Breast epithelium (tissue), 4 donors: Measurements from ENCODE around the gene PHF19. TPM values are rescaled to one million over a fixed set of nuclear protein-coding genes. Genes with fewer than 3 reads are reported as not detected.

Source experiments
- DNase-seq, 2 donors: peaks; one replicate each; pipeline ENCODE4 v3.0.0-alpha.2; 2019; ENCODE audit warnings: low spot score in 2 of 2
- H3K27ac ChIP-seq, 2 donors: fragments of 200-600 bp; sonication (generic) in 1 of 2; one replicate each; pipeline ENCODE4 v1.5.1; 2016 to 2019; ENCODE audit warnings: mild to moderate bottlenecking in 1 of 2
- H3K27me3 ChIP-seq, 2 donors: fragments of 200-600 bp; sonication (generic) in 1 of 2; one replicate each; pipeline versions ENCODE4 v1.5.1 to v1.6.0; 2017 to 2019; ENCODE audit warnings: control low read depth in 1 of 2, mild to moderate bottlenecking in 1 of 2
- H3K36me3 ChIP-seq: fragments of 200-600 bp; one replicate; pipeline ENCODE4 v1.5.1; 2019
- H3K4me1 ChIP-seq, 2 donors: fragments of 200-600 bp; sonication (generic); one replicate each; pipeline ENCODE4 v1.5.1; 2016 to 2019; ENCODE audit warnings: control low read depth in 1 of 2
- H3K4me3 ChIP-seq, 3 donors: fragments of 200-600 bp; sonication (generic); 1 replicate in 2 of 3; 2 replicates in 1 of 3; pipeline ENCODE4 v1.5.1; 2016 to 2019; ENCODE audit warnings: mild to moderate bottlenecking in 3 of 3, moderate library complexity in 2 of 3
- H3K9me3 ChIP-seq, 2 donors: fragments of 200-600 bp; sonication (generic) in 1 of 2; one replicate each; pipeline ENCODE4 v1.5.1; 2016 to 2019; ENCODE audit warnings: control low read depth in 1 of 2
- CTCF ChIP-seq, 3 donors: fragments of 450-650 bp; IDR thresholded peaks; one replicate each; pipeline ENCODE4 v1.5.1; 2016 to 2017; ENCODE audit warnings: antibody characterized with exemption in 3 of 3, mild to moderate bottlenecking in 3 of 3, moderate library complexity in 3 of 3
- POLR2A ChIP-seq: fragments of 450-650 bp; IDR thresholded peaks from one replicate; pipeline ENCODE4 v1.6.1; 2016; ENCODE audit warnings: antibody characterized with exemption, mild to moderate bottlenecking, moderate library complexity
- POLR2AphosphoS5 ChIP-seq, 3 donors: sonication (generic); formaldehyde crosslinking; IDR thresholded peaks; one replicate each; pipeline ENCODE4 v1.6.1; 2017; ENCODE audit warnings: antibody characterized with exemption in 3 of 3
- intact Hi-C: fragments of 100-400 bp; cut with DNase I; formaldehyde crosslinking; loops from one replicate; pipeline ENCODE4 v1.15.1; 2023; ENCODE audit warnings: low total_unique reads
- total RNA-seq, 3 donors: library from RNA; depleted of rRNA; stranded (reverse); fragments of >200 nt; gene quantifications; one replicate each; pipeline ENCODE4 v1.1.0, GENCODE V29; 2016

Gene PHF19
- total RNA-seq, 3 donors from 2014 or later, result 16.5 to 33.1 (median 19.0) TPM

GRCh38 chr9:120901755-120902568 is 25.0 kb upstream of the PHF19 start:
- H3K9me3 ChIP-seq, result no peaks in the 10 kb centered on the region
- intact Hi-C loops, result no loop called here
- no peaks in the 10 kb centered on the region for H3K4me1 ChIP-seq
- no peaks in the 10 kb centered on the region for H3K36me3 ChIP-seq
- no peaks in the 10 kb centered on the region for H3K27me3 ChIP-seq
- TF ChIP-seq POLR2AphosphoS5 (IDR thresholded peaks at IDR 0.05) (no peak), POLR2A (no peak), CTCF (IDR thresholded peaks at IDR 0.05) (no peak)
- no peak overlapping the region for H3K27ac ChIP-seq
- no peak for DNase-seq
- no peak overlapping the region for H3K4me3 ChIP-seq

- H3K4me3 ChIP-seq, result no peak overlapping the region
- intact Hi-C loops, result no loop called here
- no peaks in the 10 kb centered on the region for H3K9me3 ChIP-seq
- H3K27ac ChIP-seq, result no peak overlapping the region
- no peaks in the 10 kb centered on the region for H3K4me1 ChIP-seq
- TF ChIP-seq CTCF (IDR thresholded peaks at IDR 0.05) (no peak), POLR2A (no peak), POLR2AphosphoS5 (IDR thresholded peaks at IDR 0.05) (no peak)
- no peaks in the 10 kb centered on the region for H3K27me3 ChIP-seq
- DNase-seq, result no peak
- no peaks in the 10 kb centered on the region for H3K36me3 ChIP-seq
Measured at GRCh38 chr9:120900824-120901223, 23.8 kb upstream of the PHF19 start.

- H3K27ac ChIP-seq, result no peak overlapping the region
- intact Hi-C loops, result no loop called here
- H3K4me3 ChIP-seq, result no peak overlapping the region
- H3K36me3 ChIP-seq, result no peaks in the 10 kb centered on the region
- TF ChIP-seq POLR2A (no peak), CTCF (IDR thresholded peaks at IDR 0.05) (no peak), POLR2AphosphoS5 (IDR thresholded peaks at IDR 0.05) (no peak)
- no peaks in the 10 kb centered on the region for H3K27me3 ChIP-seq
- no peaks in the 10 kb centered on the region for H3K4me1 ChIP-seq
- H3K9me3 ChIP-seq, result no peaks in the 10 kb centered on the region
- DNase-seq, result no peak
Measured at GRCh38 chr9:120899490-120900068, 22.6 kb upstream of the PHF19 start.

GRCh38 chr9:120898396-120898795 is 21.4 kb upstream of the PHF19 start:
- TF ChIP-seq CTCF (IDR thresholded peaks at IDR 0.05) (no peak), POLR2A (no peak), POLR2AphosphoS5 (IDR thresholded peaks at IDR 0.05) (no peak)
- Histone ChIP-seq H3K4me1 (no peaks in the 10 kb centered on the region), H3K9me3 (no peaks in the 10 kb centered on the region), H3K27ac (no peak overlapping the region), H3K36me3 (no peaks in the 10 kb centered on the region), H3K27me3 (no peaks in the 10 kb centered on the region), H3K4me3 (no peak overlapping the region)
- DNase-seq, result no peak
- intact Hi-C loops, result no loop called here

GRCh38 chr9:120895951-120896350 is 19.0 kb upstream of the PHF19 start:
- Histone ChIP-seq H3K4me1 (no peaks in the 10 kb centered on the region), H3K36me3 (no peaks in the 10 kb centered on the region), H3K4me3 (no peak overlapping the region), H3K27ac (no peak overlapping the region), H3K27me3 (no peaks in the 10 kb centered on the region), H3K9me3 (no peaks in the 10 kb centered on the region)
- no peak for DNase-seq
- TF ChIP-seq POLR2AphosphoS5 (IDR thresholded peaks at IDR 0.05) (no peak), POLR2A (no peak), CTCF (IDR thresholded peaks at IDR 0.05) (no peak)
- intact Hi-C loops, result no loop called here
